ENCODE measurements around the gene KLHL21.
"Not testable (repeated sequence)": the region's sequence is repeated elsewhere in the genome, so short reads cannot be mapped to it uniquely, and the experiment has no call there.

DNA sequence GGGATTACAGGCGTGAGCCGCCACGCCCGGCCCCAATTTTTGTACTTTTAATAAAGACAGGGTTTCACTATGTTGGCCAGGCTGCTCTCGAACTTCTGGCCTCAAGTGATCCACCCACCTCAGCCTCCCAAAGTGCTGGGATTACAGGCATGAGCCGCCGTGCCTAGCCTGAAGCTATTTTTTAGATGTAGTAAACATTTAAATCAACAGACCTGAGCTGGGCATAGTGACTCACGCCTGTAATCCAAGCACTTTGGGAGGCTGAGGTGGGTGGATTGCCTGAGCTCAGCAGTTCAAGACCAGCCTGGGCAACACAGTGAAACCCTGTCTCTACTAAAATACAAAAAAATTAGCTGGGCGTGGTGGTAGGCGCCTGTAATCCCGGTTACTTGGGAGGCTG, 43.5 kb downstream of the KLHL21 start:
- TF ChIP-seq CTCF (IDR thresholded peaks at IDR 0.05; ENCODE audit: low read length); EZH2 (IDR thresholded peaks at IDR 0.05; ENCODE audit: borderline replicate concordance, low read length): not testable (repeated sequence)
